ENCODE results near the gene TTC38. TPM values are rescaled to one million over a fixed set of nuclear protein-coding genes. Genes with fewer than 3 reads are reported as not detected.

The TTC38 gene
- total RNA-seq, 2 donors from 2014 or later, result 67.7 to 76.9 TPM

- Histone ChIP-seq H3K9me3 (no peaks in the 10 kb centered on the region), H3K36me3 (peaks cover 47% of the 10 kb centered on the region), H3K4me3 (no peak overlapping the region), H3K4me1 (ENCODE audit: control insufficient read depth in 1 of 2, low read depth in 2 of 2) (no peaks in the 10 kb centered on the region), H3K27ac (no peak overlapping the region), H3K27me3 (replicated peaks; ENCODE audit: insufficient read depth) (no peaks in the 10 kb centered on the region)
- no peak for TF ChIP-seq CTCF (IDR thresholded peaks at IDR 0.05)
- ATAC-seq (ENCODE audit: insufficient number of reproducible peaks, low FRiP score, low read depth), result no peak
- DNase-seq (ENCODE audit: low spot score), result no peak
These were observed 21.6 kb downstream of the TTC38 start for GRCh38 chr22:46289244-46289891.

GRCh38 chr22:46290121-46290842 is 22.5 kb downstream of the TTC38 start:
- Histone ChIP-seq H3K4me3 (no peak overlapping the region), H3K27ac (no peak overlapping the region), H3K27me3 (replicated peaks; ENCODE audit: insufficient read depth) (no peaks in the 10 kb centered on the region), H3K36me3 (peaks cover 39% of the 10 kb centered on the region), H3K9me3 (no peaks in the 10 kb centered on the region), H3K4me1 (ENCODE audit: control insufficient read depth in 1 of 2, low read depth in 2 of 2) (peaks cover 0 to under 1% of the 10 kb centered on the region in 2 donors)
- TF ChIP-seq CTCF (IDR thresholded peaks at IDR 0.05), result no peak
- no peak for ATAC-seq (ENCODE audit: insufficient number of reproducible peaks, low FRiP score, low read depth)
- DNase-seq (ENCODE audit: low spot score), result no peak

GRCh38 chr22:46290843-46291785 is 23.3 kb downstream of the TTC38 start:
- DNase-seq (ENCODE audit: low spot score) (no peak), ATAC-seq (ENCODE audit: insufficient number of reproducible peaks, low FRiP score, low read depth) (no peak)
- Histone ChIP-seq H3K36me3 (peaks cover 35% of the 10 kb centered on the region), H3K4me1 (ENCODE audit: control insufficient read depth in 1 of 2, low read depth in 2 of 2) (peaks cover 4 to 9% of the 10 kb centered on the region in 2 donors), H3K4me3 (no peak overlapping the region), H3K27me3 (replicated peaks; ENCODE audit: insufficient read depth) (no peaks in the 10 kb centered on the region), H3K9me3 (no peaks in the 10 kb centered on the region), H3K27ac (no peak overlapping the region)
- TF ChIP-seq CTCF (IDR thresholded peaks at IDR 0.05), result no peak

- no peak for DNase-seq (ENCODE audit: low spot score)
- ATAC-seq (ENCODE audit: insufficient number of reproducible peaks, low FRiP score, low read depth), result no peak
- Histone ChIP-seq H3K4me1 (ENCODE audit: control insufficient read depth in 1 of 2, low read depth in 2 of 2) (peaks cover 9 to 15% of the 10 kb centered on the region in 2 donors), H3K27me3 (replicated peaks; ENCODE audit: insufficient read depth) (no peaks in the 10 kb centered on the region), H3K36me3 (peaks cover 35% of the 10 kb centered on the region), H3K27ac (no peak overlapping the region), H3K4me3 (no peak overlapping the region), H3K9me3 (no peaks in the 10 kb centered on the region)
- TF ChIP-seq CTCF (IDR thresholded peaks at IDR 0.05), result no peak
These were observed 24.4 kb downstream of the TTC38 start for GRCh38 chr22:46292173-46292572.

- ATAC-seq (ENCODE audit: insufficient number of reproducible peaks, low FRiP score, low read depth), result no peak
- no peak for TF ChIP-seq CTCF (IDR thresholded peaks at IDR 0.05)
These were observed 24.9 kb downstream of the TTC38 start for GRCh38 chr22:46292732-46293131.

More at GRCh38 chr22:46292732-46293131, 24.9 kb downstream of the TTC38 start:
- H3K36me3 ChIP-seq, result peaks cover 35% of the 10 kb centered on the region
- peaks cover 10 to 20% of the 10 kb centered on the region in 2 donors for H3K4me1 ChIP-seq (ENCODE audit: control insufficient read depth in 1 of 2, low read depth in 2 of 2)
- H3K27ac ChIP-seq, result peak overlapping the region in 1 of 2 donors; percentile 41
- DNase-seq (ENCODE audit: low spot score), result no peak
- H3K9me3 ChIP-seq, result no peaks in the 10 kb centered on the region
- no peak overlapping the region for H3K4me3 ChIP-seq
- H3K27me3 ChIP-seq (replicated peaks; ENCODE audit: insufficient read depth), result no peaks in the 10 kb centered on the region

All from thoracic aorta (tissue), 2 donors.